HL-60 (cell line): Measurements from ENCODE around the gene MT2A.

ENCODE experiments used
- CTCF ChIP-seq: IDR thresholded peaks from one replicate; pipeline ENCODE4 v1.5.1; 2011; ENCODE audit warnings: low read length, control low read depth, inconsistent platforms; ENCODE audit not compliant: insufficient read depth
- GABPA ChIP-seq: IDR thresholded peaks from 2 replicates; pipeline ENCODE4 v1.6.1; 2012; ENCODE audit warnings: low read depth
- POLR2AphosphoS5 ChIP-seq: IDR thresholded peaks from 2 replicates; pipeline ENCODE4 v1.6.1; 2012; ENCODE audit warnings: low read depth
- TF ChIP-seq, protein P1 (sequence below): IDR thresholded peaks from 2 replicates; pipeline ENCODE4 v1.6.1; 2012; ENCODE audit warnings: low read depth; ENCODE audit not compliant: insufficient replicate concordance

DNA sequence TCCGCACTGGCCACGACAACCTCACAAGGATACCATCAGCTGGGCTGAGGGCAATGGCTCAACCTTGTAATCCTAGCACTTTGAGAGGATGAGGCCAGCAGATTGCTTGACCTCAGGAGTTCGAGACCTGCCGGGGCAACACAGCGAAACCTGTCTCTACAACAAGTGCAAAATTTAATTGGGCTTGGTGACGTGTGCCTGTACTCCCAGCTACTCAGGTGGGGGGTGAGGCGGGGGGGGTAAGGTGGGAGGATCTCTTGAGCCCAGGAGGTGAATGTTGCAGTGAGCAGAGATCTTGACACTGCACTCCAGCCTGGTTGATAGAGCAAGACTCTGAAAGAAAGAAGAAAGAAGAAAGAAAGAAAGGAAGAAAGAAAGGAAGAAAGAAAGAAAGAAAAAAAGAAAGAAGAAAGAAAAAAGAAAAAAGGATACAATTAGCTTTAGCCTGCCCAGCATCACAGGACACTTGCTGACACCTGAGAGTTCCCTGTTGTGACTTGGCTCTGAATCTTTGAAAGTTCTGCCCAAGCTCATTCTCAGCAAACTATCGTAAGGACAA, 12.0 kb downstream of the MT2A start:
- no peak for TF ChIP-seq CTCF
- TF ChIP-seq GABPA, result no peak
- no peak for TF ChIP-seq POLR2AphosphoS5
- TF ChIP-seq, protein P1, sequence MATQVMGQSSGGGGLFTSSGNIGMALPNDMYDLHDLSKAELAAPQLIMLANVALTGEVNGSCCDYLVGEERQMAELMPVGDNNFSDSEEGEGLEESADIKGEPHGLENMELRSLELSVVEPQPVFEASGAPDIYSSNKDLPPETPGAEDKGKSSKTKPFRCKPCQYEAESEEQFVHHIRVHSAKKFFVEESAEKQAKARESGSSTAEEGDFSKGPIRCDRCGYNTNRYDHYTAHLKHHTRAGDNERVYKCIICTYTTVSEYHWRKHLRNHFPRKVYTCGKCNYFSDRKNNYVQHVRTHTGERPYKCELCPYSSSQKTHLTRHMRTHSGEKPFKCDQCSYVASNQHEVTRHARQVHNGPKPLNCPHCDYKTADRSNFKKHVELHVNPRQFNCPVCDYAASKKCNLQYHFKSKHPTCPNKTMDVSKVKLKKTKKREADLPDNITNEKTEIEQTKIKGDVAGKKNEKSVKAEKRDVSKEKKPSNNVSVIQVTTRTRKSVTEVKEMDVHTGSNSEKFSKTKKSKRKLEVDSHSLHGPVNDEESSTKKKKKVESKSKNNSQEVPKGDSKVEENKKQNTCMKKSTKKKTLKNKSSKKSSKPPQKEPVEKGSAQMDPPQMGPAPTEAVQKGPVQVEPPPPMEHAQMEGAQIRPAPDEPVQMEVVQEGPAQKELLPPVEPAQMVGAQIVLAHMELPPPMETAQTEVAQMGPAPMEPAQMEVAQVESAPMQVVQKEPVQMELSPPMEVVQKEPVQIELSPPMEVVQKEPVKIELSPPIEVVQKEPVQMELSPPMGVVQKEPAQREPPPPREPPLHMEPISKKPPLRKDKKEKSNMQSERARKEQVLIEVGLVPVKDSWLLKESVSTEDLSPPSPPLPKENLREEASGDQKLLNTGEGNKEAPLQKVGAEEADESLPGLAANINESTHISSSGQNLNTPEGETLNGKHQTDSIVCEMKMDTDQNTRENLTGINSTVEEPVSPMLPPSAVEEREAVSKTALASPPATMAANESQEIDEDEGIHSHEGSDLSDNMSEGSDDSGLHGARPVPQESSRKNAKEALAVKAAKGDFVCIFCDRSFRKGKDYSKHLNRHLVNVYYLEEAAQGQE, result no peak
